ENCODE results near the gene UST.

GRCh38 chr6:148816117-148816516, 69.3 kb downstream of the UST start:
- TF ChIP-seq, protein P1, sequence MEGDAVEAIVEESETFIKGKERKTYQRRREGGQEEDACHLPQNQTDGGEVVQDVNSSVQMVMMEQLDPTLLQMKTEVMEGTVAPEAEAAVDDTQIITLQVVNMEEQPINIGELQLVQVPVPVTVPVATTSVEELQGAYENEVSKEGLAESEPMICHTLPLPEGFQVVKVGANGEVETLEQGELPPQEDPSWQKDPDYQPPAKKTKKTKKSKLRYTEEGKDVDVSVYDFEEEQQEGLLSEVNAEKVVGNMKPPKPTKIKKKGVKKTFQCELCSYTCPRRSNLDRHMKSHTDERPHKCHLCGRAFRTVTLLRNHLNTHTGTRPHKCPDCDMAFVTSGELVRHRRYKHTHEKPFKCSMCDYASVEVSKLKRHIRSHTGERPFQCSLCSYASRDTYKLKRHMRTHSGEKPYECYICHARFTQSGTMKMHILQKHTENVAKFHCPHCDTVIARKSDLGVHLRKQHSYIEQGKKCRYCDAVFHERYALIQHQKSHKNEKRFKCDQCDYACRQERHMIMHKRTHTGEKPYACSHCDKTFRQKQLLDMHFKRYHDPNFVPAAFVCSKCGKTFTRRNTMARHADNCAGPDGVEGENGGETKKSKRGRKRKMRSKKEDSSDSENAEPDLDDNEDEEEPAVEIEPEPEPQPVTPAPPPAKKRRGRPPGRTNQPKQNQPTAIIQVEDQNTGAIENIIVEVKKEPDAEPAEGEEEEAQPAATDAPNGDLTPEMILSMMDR (conservative IDR thresholded peaks at IDR 0.05; ENCODE audit: low read length) = no peak
- no peak for TF ChIP-seq EZH2phosphoT487 (IDR thresholded peaks at IDR 0.05; ENCODE audit: borderline replicate concordance, low read depth, low read length)

Measured in OCI-LY7 (cell line).